ENCODE measurements around the gene PHIP. TPM values are rescaled to one million over a fixed set of nuclear protein-coding genes. Genes with fewer than 3 reads are reported as not detected.
"Not testable (repeated sequence)": the region's sequence is repeated elsewhere in the genome, so short reads cannot be mapped to it uniquely, and the experiment has no call there.

The PHIP gene
- total RNA-seq, 1 donor from 2014 or later, result 29.6 TPM

DNA sequence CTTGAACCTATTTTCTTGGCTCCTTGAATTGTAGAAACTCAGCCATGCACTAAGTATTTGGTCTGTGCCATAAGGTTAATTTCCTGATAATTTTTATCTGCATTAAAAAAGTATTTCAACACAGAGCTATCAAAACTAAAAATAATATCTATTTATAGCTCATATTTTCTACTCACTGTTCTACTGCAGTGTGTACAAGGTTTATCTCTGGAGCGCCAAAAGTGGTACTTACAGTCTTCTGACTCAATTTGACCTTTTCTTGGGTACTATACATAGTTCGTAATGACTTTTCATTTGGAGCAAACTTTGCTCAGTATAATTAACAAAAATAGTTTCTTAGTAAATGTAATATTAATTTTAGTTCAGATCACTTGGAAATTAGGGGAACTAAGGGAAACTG, 141.5 kb downstream of the PHIP start:
- H3K9ac ChIP-seq (ENCODE audit: low read length), result no peak overlapping the region
- peaks cover 2% of the 10 kb centered on the region for H3K9me3 Mint-ChIP-seq (ENCODE audit: unreplicated experiment)
- DNase-seq (ENCODE audit: low read depth) (no peak), FAIRE-seq (no peak)
- no peaks in the 10 kb centered on the region for H3K27me3 ChIP-seq (ENCODE audit: insufficient read depth, low read length)
- no peaks in the 10 kb centered on the region for H3K4me1 ChIP-seq (ENCODE audit: insufficient read depth, low read length)
- peaks cover 15% of the 10 kb centered on the region for H3K36me3 ChIP-seq (ENCODE audit: insufficient read depth, low read length)
- H3K27ac ChIP-seq (ENCODE audit: low read depth, low read length), result no peak overlapping the region
- no peak overlapping the region for H3K4me3 ChIP-seq (ENCODE audit: insufficient read depth, low read depth, low read length)
- no peak overlapping the region for H3K4me2 ChIP-seq (ENCODE audit: low read length)
- H3K4me3 Mint-ChIP-seq (ENCODE audit: unreplicated experiment), result no peak overlapping the region
- TF ChIP-seq CTCF (IDR thresholded peaks at IDR 0.05; ENCODE audit: insufficient read depth, low read depth, low read length), result no peak
- no peak for TF ChIP-seq EZH2 (IDR thresholded peaks at IDR 0.05; ENCODE audit: insufficient read depth, low read length)
- H2AFZ ChIP-seq (ENCODE audit: low read depth, low read length), result no peak overlapping the region
- no peaks in the 10 kb centered on the region for H4K20me1 ChIP-seq (ENCODE audit: insufficient read depth, low read length)
- no peak overlapping the region for H3K27ac Mint-ChIP-seq (ENCODE audit: unreplicated experiment)
- no peaks in the 10 kb centered on the region for H3K9me3 ChIP-seq (ENCODE audit: insufficient read depth, low read depth, low read length)
- H3K4me1 Mint-ChIP-seq (ENCODE audit: low read depth, unreplicated experiment), result no peaks in the 10 kb centered on the region
- no peaks in the 10 kb centered on the region for H3K27me3 Mint-ChIP-seq (ENCODE audit: low read depth, unreplicated experiment)
- H3K36me3 Mint-ChIP-seq (ENCODE audit: low read depth, unreplicated experiment), result peaks cover 10% of the 10 kb centered on the region
- H3K79me2 ChIP-seq (ENCODE audit: insufficient read depth, low read length), result no peaks in the 10 kb centered on the region

DNA sequence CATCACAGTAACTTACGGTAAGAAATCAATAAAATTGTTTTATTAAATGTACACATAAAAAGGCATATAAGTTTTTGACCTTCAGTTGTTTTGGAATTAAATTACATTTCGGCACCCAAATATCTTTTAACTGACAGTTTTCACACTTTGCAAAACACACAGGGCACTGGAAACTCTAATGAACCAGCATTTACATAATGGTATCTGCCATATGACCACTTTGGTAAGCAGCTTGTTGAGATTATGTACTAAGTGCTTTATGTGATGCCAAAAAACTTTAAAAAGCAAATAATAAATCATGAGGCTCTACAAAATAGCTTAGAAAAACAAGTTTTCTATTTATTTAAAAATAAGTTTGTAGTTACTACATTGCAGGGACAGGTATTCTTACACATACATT, 142.5 kb downstream of the PHIP start:
- Histone ChIP-seq H3K27ac (ENCODE audit: low read depth, low read length) (no peak overlapping the region), H3K4me1 (ENCODE audit: insufficient read depth, low read length) (no peaks in the 10 kb centered on the region), H2AFZ (ENCODE audit: low read depth, low read length) (no peak overlapping the region), H3K9ac (ENCODE audit: low read length) (no peak overlapping the region), H3K9me3 (ENCODE audit: insufficient read depth, low read depth, low read length) (no peaks in the 10 kb centered on the region), H3K36me3 (ENCODE audit: insufficient read depth, low read length) (peaks cover 8% of the 10 kb centered on the region), H3K4me3 (ENCODE audit: insufficient read depth, low read depth, low read length) (no peak overlapping the region), H3K79me2 (ENCODE audit: insufficient read depth, low read length) (no peaks in the 10 kb centered on the region), H3K4me2 (ENCODE audit: low read length) (no peak overlapping the region), H4K20me1 (ENCODE audit: insufficient read depth, low read length) (no peaks in the 10 kb centered on the region), H3K27me3 (ENCODE audit: insufficient read depth, low read length) (no peaks in the 10 kb centered on the region)
- Mint-ChIP-seq H3K9me3 (ENCODE audit: unreplicated experiment) (peaks cover 2% of the 10 kb centered on the region), H3K4me3 (ENCODE audit: unreplicated experiment) (no peak overlapping the region), H3K27me3 (ENCODE audit: low read depth, unreplicated experiment) (no peaks in the 10 kb centered on the region), H3K4me1 (ENCODE audit: low read depth, unreplicated experiment) (no peaks in the 10 kb centered on the region), H3K27ac (ENCODE audit: unreplicated experiment) (no peak overlapping the region), H3K36me3 (ENCODE audit: low read depth, unreplicated experiment) (peaks cover 8% of the 10 kb centered on the region)
- FAIRE-seq, result no peak
- DNase-seq (ENCODE audit: low read depth), result no peak
- TF ChIP-seq CTCF (IDR thresholded peaks at IDR 0.05; ENCODE audit: insufficient read depth, low read depth, low read length) (no peak), EZH2 (IDR thresholded peaks at IDR 0.05; ENCODE audit: insufficient read depth, low read length) (no peak)

- Mint-ChIP-seq H3K9me3 (ENCODE audit: unreplicated experiment) (peaks cover 27% of the 10 kb centered on the region), H3K27ac (ENCODE audit: unreplicated experiment) (no peak overlapping the region), H3K27me3 (ENCODE audit: low read depth, unreplicated experiment) (no peaks in the 10 kb centered on the region), H3K36me3 (ENCODE audit: low read depth, unreplicated experiment) (no peaks in the 10 kb centered on the region), H3K4me1 (ENCODE audit: low read depth, unreplicated experiment) (no peaks in the 10 kb centered on the region), H3K4me3 (ENCODE audit: unreplicated experiment) (no peak overlapping the region)
- H3K36me3 ChIP-seq (ENCODE audit: insufficient read depth, low read length), result no peaks in the 10 kb centered on the region
- H3K27ac ChIP-seq (ENCODE audit: low read depth, low read length), result no peak overlapping the region
- no peak overlapping the region for H3K4me3 ChIP-seq (ENCODE audit: insufficient read depth, low read depth, low read length)
- no peak overlapping the region for H3K4me2 ChIP-seq (ENCODE audit: low read length)
- H4K20me1 ChIP-seq (ENCODE audit: insufficient read depth, low read length), result no peaks in the 10 kb centered on the region
- FAIRE-seq (peak; percentile 39), DNase-seq (ENCODE audit: low read depth) (no peak)
- TF ChIP-seq CTCF (IDR thresholded peaks at IDR 0.05; ENCODE audit: insufficient read depth, low read depth, low read length) (no peak), EZH2 (IDR thresholded peaks at IDR 0.05; ENCODE audit: insufficient read depth, low read length) (no peak)
- H3K27me3 ChIP-seq (ENCODE audit: insufficient read depth, low read length), result no peaks in the 10 kb centered on the region
- H2AFZ ChIP-seq (ENCODE audit: low read depth, low read length), result no peak overlapping the region
- H3K79me2 ChIP-seq (ENCODE audit: insufficient read depth, low read length), result no peaks in the 10 kb centered on the region
- H3K9me3 ChIP-seq (ENCODE audit: insufficient read depth, low read depth, low read length), result peaks cover 8% of the 10 kb centered on the region
- H3K4me1 ChIP-seq (ENCODE audit: insufficient read depth, low read length), result no peaks in the 10 kb centered on the region
- H3K9ac ChIP-seq (ENCODE audit: low read length), result no peak overlapping the region
These were observed 152.7 kb downstream of the PHIP start for GRCh38 chr6:78925317-78925716.

DNA sequence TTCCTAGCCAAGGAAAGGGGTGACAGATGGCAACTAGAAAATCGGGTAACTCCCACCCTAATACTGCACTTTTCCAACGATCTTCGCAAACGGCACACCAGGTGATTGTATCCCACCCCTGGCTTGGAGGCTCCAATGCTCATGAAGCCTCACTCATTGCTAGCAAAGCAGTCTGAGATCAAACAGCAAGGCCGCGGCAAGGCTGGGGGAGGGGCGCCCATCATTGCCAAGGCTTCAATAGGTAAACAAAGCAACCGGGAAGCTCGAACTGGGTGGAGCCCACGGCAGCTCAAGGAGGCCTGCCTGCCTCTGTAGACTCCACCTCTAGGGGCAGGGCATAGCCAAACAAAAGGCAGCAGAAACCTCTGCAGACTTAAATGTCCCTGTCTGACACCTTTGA, 156.9 kb downstream of the PHIP start:
- not testable (repeated sequence) for DNase-seq (ENCODE audit: low read depth); H3K36me3 Mint-ChIP-seq (ENCODE audit: low read depth, unreplicated experiment); H3K4me3 ChIP-seq (ENCODE audit: insufficient read depth, low read depth, low read length); H3K27ac Mint-ChIP-seq (ENCODE audit: unreplicated experiment); H3K27me3 Mint-ChIP-seq (ENCODE audit: low read depth, unreplicated experiment); H4K20me1 ChIP-seq (ENCODE audit: insufficient read depth, low read length); H2AFZ ChIP-seq (ENCODE audit: low read depth, low read length); FAIRE-seq; H3K4me1 Mint-ChIP-seq (ENCODE audit: low read depth, unreplicated experiment); H3K27ac ChIP-seq (ENCODE audit: low read depth, low read length); H3K4me3 Mint-ChIP-seq (ENCODE audit: unreplicated experiment); H3K4me1 ChIP-seq (ENCODE audit: insufficient read depth, low read length); H3K9ac ChIP-seq (ENCODE audit: low read length); H3K4me2 ChIP-seq (ENCODE audit: low read length); H3K79me2 ChIP-seq (ENCODE audit: insufficient read depth, low read length); H3K27me3 ChIP-seq (ENCODE audit: insufficient read depth, low read length); H3K36me3 ChIP-seq (ENCODE audit: insufficient read depth, low read length); H3K9me3 ChIP-seq (ENCODE audit: insufficient read depth, low read depth, low read length)
- peaks cover 28% of the 10 kb centered on the region for H3K9me3 Mint-ChIP-seq (ENCODE audit: unreplicated experiment)

Data from astrocyte (in vitro differentiated cells and primary cell).